Fibroblast of skin of right quadriceps (primary cell): Measurements from ENCODE around the gene PTAR1.

Experiments used
- DNase-seq: peaks from one replicate; pipeline ENCODE4 v3.0.0-alpha.2; 2013

Gene PTAR1

GRCh38 chr9:69672596-69673310 lies 87.1 kb downstream of the PTAR1 start:
- peak; percentile 90 for DNase-seq

DNA sequence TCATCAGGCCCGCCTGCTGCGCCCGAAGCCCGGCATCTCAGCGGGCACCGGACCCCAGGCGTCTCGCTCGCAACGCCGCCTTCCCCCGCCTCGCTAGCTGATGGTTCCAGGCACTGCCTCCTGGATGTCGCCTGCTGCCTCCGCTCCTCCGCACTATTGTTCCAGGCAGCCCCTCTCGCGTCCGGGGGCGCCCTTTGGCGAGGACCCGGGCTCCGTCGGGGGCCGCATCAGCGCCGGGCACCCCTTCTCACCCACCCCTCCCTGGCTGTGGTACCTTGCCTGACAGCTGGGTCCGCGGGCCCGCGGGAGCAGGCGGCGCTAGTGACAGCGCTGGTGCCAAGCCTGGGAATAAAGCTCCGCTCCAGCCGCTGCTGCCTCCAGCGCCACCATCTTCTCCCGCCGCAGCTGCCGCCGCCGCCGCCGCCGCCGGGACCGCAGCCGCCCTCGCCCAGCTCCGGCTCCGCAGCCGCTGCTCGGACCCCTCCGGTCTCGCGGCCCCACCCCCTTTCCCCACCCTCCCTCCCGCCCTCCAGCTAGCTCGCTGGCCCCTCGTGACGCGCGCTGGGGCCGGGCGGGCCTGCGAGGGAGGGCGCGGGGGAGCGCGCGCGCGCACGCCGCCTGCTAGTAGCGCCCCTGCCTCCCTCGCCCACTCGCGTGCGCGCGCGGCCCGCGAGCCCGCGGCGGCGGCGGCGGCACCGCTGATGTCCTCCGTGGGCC lies 87.8 kb downstream of the PTAR1 start, which contains the start of gene APBA1:
APBA1 (minus strand) TSS at position 493 of the 717 bp plus-strand sequence.
- peak; percentile 65 for DNase-seq

DNA sequence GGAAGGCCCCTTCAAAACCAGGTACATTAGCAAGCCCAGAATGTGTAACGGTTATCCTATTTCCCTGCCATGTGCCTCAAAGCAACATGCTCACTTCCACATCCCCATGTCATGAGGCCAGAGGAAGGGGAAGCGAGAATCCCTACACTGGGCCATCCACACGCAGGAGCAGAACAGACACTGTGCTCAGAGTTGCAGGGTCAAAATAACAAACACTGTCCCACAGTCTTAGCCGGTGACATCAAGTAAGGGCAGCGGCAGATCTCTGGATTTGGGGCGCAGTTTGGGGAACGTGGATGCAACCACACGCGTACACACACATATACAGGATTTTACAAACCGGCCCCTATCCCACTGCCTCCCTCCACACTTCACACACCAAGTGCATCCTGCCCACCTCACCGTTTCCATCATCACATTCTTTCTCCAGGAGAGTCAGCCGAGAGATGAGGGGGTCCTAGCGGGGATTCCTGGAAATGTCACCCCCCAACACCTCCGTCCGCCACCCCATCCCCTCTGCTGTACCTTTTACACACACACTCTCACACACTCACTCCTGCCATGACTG lies 88.4 kb downstream of the PTAR1 start:
- DNase-seq: no peak

DNA sequence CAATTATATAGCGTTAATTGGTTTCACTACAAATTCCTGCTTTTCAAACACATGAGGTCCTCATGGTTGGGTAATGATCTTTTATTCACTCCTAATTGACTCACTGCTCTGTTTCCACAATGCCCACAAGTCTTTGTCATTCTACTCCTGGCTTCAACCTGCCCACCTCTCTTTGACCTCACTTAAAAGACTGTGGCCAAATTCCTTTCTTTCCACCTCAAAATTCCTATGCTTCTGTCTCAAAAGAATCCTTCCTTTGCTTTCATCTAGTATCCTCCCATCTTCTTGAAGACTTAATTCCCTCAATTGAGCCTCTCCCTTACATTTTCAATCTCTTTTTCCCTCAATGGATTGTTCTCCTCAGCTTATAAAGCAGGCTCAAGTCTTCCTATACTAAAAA lies 92.5 kb downstream of the PTAR1 start:
- DNase-seq: no peak

- DNase-seq: no peak
These were observed 99.5 kb downstream of the PTAR1 start for GRCh38 chr9:69660304-69660703.
